Measurements from ENCODE around the gene DNAH17.
A peak's percentile ranks its signal among the peaks of the same experiment; 100 is the strongest.

Gene DNAH17

DNA sequence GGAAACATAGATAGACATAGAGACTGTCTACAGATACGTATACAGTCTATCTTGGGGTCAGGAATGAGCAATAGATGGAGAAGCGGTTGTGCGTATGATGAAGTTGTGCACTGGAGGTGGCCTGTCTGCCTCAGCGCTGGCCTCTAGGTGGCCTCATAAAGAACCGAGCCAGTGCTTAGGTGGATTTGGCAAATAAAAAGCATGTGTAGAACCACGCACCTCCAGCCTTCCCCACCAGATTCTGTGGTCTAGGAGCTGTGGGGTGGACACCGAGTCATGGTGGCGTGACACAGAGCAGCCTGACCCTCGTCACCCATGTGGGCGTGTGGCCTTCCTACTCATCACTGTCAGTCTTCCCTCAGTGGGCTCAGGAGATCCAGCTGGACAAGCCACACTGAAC, 164.8 kb downstream of the DNAH17 start:
- TF ChIP-seq, protein P1, sequence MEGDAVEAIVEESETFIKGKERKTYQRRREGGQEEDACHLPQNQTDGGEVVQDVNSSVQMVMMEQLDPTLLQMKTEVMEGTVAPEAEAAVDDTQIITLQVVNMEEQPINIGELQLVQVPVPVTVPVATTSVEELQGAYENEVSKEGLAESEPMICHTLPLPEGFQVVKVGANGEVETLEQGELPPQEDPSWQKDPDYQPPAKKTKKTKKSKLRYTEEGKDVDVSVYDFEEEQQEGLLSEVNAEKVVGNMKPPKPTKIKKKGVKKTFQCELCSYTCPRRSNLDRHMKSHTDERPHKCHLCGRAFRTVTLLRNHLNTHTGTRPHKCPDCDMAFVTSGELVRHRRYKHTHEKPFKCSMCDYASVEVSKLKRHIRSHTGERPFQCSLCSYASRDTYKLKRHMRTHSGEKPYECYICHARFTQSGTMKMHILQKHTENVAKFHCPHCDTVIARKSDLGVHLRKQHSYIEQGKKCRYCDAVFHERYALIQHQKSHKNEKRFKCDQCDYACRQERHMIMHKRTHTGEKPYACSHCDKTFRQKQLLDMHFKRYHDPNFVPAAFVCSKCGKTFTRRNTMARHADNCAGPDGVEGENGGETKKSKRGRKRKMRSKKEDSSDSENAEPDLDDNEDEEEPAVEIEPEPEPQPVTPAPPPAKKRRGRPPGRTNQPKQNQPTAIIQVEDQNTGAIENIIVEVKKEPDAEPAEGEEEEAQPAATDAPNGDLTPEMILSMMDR (IDR thresholded peaks at IDR 0.05; ENCODE audit: low read depth, low read length): peak; percentile 58
- Histone ChIP-seq H3K4me3 (ENCODE audit: low read depth, low read length) (no peak overlapping the region), H3K27me3 (no peaks in the 10 kb centered on the region), H3K4me1 (peaks cover 3% of the 10 kb centered on the region; the same call in 1 of the 2 replicates), H3K36me3 (peaks cover 37% of the 10 kb centered on the region), H3K9me3 (no peaks in the 10 kb centered on the region)
- DNase-seq: no peak

DNA sequence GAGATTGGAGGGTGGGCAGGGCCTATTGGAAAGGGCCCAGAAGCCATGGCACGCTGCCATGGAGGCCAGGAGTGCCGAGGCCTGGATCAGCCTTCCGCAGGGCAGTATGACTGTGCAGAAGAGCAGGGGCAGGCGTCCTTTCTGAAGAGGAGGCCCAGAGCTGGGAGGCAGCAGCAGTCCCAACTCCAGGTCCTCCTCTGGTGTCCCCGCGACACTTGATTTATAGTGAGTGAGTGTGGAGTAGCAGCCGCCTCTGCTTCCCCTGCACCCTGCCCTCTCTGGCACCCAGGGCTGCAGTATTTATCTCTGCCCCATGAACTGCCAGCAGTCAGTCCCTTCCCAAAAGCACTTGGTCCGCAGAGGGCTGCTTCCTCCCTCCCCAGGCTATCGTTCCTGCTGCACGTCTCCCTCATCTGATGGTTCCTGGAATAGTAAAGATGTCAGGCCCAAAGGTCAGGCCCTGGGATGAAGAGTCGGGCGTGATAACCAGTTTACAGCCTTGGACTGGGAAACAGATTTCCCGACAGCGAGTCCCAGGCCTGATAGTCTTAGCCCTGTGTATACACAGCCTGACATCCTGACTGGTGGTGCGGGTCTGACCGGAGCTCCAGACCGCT, 165.8 kb downstream of the DNAH17 start:
- Histone ChIP-seq H3K9me3 (no peaks in the 10 kb centered on the region), H3K4me3 (ENCODE audit: low read depth, low read length) (no peak overlapping the region), H3K4me1 (peaks cover 3% of the 10 kb centered on the region; the same call in 1 of the 2 replicates), H3K36me3 (peaks cover 47% of the 10 kb centered on the region), H3K27me3 (no peaks in the 10 kb centered on the region)
- no peak for DNase-seq
- TF ChIP-seq, protein P1 (IDR thresholded peaks at IDR 0.05; ENCODE audit: low read depth, low read length): no peak

DNA sequence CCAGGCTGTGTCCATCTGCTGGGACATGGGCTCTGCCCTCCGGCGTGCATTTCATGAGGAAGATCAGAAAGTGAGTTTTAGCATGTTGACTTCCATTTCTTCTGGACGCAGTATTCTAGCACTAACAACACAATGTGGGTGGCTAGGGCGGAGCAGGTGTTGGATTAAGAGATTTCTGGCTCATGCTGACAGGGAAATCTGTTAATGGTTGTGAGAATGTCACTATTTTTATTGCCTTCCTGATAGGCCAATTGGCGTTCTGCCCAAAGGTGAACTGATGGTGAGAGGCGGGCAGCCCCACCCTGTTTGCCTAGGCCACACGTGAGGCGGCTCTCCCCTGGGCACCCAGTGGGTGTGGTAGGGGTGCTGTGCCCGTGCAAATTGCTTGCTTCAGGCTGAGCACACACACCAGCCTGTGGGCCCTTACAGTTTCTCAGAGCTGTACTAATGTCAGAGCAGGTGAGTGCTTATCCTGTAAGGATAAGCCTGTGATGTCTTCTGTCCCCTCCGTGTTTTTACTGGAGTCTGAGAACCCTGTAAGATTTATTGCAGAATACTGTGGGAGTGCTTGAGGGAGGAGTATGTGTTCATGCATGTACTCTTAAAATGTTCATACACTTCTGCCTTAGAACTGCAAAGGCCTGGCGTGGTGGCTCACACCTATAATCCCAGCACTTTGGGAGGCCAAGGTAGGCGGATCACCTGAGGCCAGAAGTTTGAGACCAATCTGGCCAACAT, 167.8 kb downstream of the DNAH17 start:
- Histone ChIP-seq H3K4me3 (ENCODE audit: low read depth, low read length) (no peak overlapping the region), H3K36me3 (peaks cover 58% of the 10 kb centered on the region), H3K4me1 (peaks cover 3% of the 10 kb centered on the region; the same call in 1 of the 2 replicates), H3K27me3 (no peaks in the 10 kb centered on the region), H3K9me3 (no peaks in the 10 kb centered on the region)
- no peak for DNase-seq
- TF ChIP-seq, protein P1 (IDR thresholded peaks at IDR 0.05; ENCODE audit: low read depth, low read length): no peak

DNA sequence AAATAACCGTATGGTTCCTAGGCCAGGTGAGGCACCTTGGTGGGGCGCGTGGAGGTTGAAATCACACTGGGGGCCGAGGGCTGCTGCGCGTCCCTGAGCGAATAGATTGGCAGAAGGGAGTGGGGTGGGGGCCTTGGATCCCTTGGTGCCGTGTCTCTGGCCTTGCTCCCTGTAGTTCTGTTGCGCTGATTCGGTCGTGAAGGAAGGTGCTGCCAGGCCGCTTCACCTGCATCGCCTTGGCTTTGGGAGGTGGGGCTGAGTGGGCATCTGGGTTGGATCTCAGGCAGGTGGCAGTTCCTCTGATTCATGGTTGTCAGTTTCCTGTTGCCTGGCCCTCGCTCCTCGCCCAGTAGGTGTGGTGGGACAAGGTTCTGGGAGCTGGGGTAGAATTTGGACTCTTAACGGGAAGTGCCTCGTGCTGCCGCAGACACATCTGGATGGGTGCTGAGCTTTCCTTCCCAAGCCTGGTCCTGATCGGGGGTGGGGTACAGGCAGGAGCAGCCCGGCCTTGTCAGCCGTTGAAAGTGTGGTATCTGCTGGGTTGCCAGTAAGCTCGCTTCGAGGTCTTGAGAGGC, 168.6 kb downstream of the DNAH17 start:
- DNase-seq: no peak
- Histone ChIP-seq H3K4me3 (ENCODE audit: low read depth, low read length) (no peak overlapping the region), H3K9me3 (no peaks in the 10 kb centered on the region), H3K27me3 (no peaks in the 10 kb centered on the region), H3K36me3 (peaks cover 63% of the 10 kb centered on the region), H3K4me1 (peaks cover 3% of the 10 kb centered on the region; the same call in 1 of the 2 replicates)
- TF ChIP-seq, protein P1 (IDR thresholded peaks at IDR 0.05; ENCODE audit: low read depth, low read length): no peak

DNA sequence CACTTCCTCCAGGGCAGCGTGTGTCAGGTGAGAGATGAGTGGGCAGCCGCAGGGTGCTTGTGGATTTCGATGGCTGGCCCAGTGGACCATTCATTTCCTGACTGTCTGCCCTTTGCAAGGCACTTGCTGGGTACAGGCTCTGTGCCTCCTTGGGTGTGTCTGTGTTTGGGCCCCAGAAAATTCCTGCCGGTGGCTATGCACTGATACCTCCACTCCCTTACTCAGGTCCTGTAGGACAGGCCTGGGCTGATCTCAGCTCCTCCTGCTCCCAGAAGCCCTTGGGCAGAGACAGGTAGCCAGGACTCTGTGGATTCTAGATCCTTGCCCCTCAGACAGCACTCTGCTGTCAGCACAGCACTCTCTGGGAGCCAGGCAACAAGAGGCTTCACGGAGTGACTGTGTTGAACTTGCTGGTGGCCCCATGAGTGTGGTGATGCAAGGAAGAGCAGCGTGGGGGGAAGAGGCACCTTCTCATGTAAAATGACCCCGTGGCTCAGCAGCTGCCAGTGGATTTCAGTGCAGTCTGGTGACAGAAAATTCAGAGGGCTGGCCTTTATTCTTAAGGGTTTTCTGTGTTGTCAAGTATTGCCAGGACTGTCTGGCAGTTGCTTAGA, 169.7 kb downstream of the DNAH17 start:
- TF ChIP-seq, protein P1 (IDR thresholded peaks at IDR 0.05; ENCODE audit: low read depth, low read length): no peak
- H3K4me3 ChIP-seq (ENCODE audit: low read depth, low read length): no peak overlapping the region
- no peaks in the 10 kb centered on the region for H3K9me3 ChIP-seq
- peaks cover 66% of the 10 kb centered on the region for H3K36me3 ChIP-seq
- H3K27me3 ChIP-seq: no peaks in the 10 kb centered on the region
- no peak for DNase-seq
- H3K4me1 ChIP-seq: peaks cover 3% of the 10 kb centered on the region; the same call in 1 of the 2 replicates
